ENCODE measurements around the gene LIG4.

Gene LIG4

GRCh38 chr13:108214441-108215271 is 680 bp downstream of the LIG4 start:
- TF ChIP-seq EZH2phosphoT487 (IDR thresholded peaks at IDR 0.05; ENCODE audit: borderline replicate concordance) = no peak
- no peak for TF ChIP-seq CTCF (conservative IDR thresholded peaks at IDR 0.05; ENCODE audit: low read length)
- Histone ChIP-seq H4K20me1 (ENCODE audit: insufficient read depth, low read length, poor library complexity, severe bottlenecking) (peaks cover 11% of the 10 kb centered on the region), H3K4me1 (ENCODE audit: insufficient read depth, low read length, poor library complexity, severe bottlenecking) (peaks cover 44% of the 10 kb centered on the region), H3F3A (ENCODE audit: low read depth) (0 out of 2 replicates have a peak, but pooled peaks cover 5% of the 10 kb centered on the region), H3K4me2 (ENCODE audit: low read depth, low read length, poor library complexity, severe bottlenecking) (peak overlapping the region; percentile 100), H3K4me3 (ENCODE audit: low read length, poor library complexity, severe bottlenecking) (peak overlapping the region; percentile 93), H3K9ac (ENCODE audit: low read depth, low read length, poor library complexity, severe bottlenecking) (peak overlapping the region; percentile 79), H2AFZ (ENCODE audit: low read length) (peak overlapping the region; percentile 82), H3K27me3 (ENCODE audit: insufficient read depth, low read length, poor library complexity, severe bottlenecking) (no peaks in the 10 kb centered on the region), H3K36me3 (ENCODE audit: insufficient read depth, low read length) (no peaks in the 10 kb centered on the region), H3K79me2 (ENCODE audit: insufficient read depth, low read length) (peaks cover 36% of the 10 kb centered on the region), H3K9me3 (ENCODE audit: insufficient read depth, low read depth, low read length) (no peaks in the 10 kb centered on the region), H3K9me2 (replicated peaks; ENCODE audit: low read depth, low read length) (no peaks in the 10 kb centered on the region)

DNA sequence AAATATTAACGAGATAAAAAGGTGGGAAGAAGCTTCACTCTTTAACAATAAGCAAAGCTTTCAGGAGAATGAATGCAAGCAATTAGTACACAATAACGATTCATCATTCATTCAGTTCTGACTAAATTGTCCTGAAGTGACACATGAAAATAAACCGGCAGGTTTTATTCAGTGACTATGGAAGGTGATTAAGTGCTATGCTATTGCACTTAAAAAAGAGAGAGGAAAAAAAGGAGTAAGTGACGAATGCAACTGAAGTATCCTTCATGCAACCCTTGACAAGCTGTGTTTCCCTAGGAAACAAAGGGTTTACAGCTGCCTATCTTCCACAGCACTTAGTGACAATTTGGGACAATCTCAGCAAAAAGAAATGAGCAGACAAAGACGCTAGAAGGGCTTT is 1.4 kb downstream of the LIG4 start:
- peaks cover 37% of the 10 kb centered on the region for H3K4me1 ChIP-seq (ENCODE audit: insufficient read depth, low read length, poor library complexity, severe bottlenecking)
- TF ChIP-seq CTCF (conservative IDR thresholded peaks at IDR 0.05; ENCODE audit: low read length) (no peak), EZH2phosphoT487 (IDR thresholded peaks at IDR 0.05; ENCODE audit: borderline replicate concordance) (no peak)
- H3F3A ChIP-seq (ENCODE audit: low read depth) = 0 out of 2 replicates have a peak, but pooled peaks cover 5% of the 10 kb centered on the region
- peak overlapping the region; percentile 93 for H3K4me3 ChIP-seq (ENCODE audit: low read length, poor library complexity, severe bottlenecking)
- no peaks in the 10 kb centered on the region for H3K9me3 ChIP-seq (ENCODE audit: insufficient read depth, low read depth, low read length)
- H3K79me2 ChIP-seq (ENCODE audit: insufficient read depth, low read length) = peaks cover 29% of the 10 kb centered on the region
- peak overlapping the region; percentile 79 for H3K9ac ChIP-seq (ENCODE audit: low read depth, low read length, poor library complexity, severe bottlenecking)
- H3K9me2 ChIP-seq (replicated peaks; ENCODE audit: low read depth, low read length) = no peaks in the 10 kb centered on the region
- H3K36me3 ChIP-seq (ENCODE audit: insufficient read depth, low read length) = no peaks in the 10 kb centered on the region
- H2AFZ ChIP-seq (ENCODE audit: low read length) = peak overlapping the region; percentile 82; the same call in 1 of the 2 replicates
- H4K20me1 ChIP-seq (ENCODE audit: insufficient read depth, low read length, poor library complexity, severe bottlenecking) = peaks cover 4% of the 10 kb centered on the region
- H3K27me3 ChIP-seq (ENCODE audit: insufficient read depth, low read length, poor library complexity, severe bottlenecking) = no peaks in the 10 kb centered on the region
- peak overlapping the region; percentile 100 for H3K4me2 ChIP-seq (ENCODE audit: low read depth, low read length, poor library complexity, severe bottlenecking)

DNA sequence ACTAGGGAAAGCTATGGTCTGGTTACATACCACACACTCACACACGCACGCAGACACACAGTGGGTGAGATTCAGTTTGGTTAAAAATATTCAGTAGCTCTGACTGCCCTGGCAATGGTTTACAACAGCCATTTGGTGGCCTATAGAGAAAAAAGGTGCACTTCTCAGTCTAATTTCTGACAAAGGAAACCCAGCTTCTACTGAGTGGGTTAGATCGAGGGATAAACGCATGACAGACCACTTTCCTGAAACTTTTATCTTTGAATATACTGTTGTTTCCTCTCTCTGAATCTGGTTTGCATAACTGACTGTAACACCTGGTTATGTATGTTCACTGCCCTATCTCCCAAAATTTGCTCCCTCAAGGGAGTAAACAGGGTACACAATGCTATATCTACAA is 2.5 kb downstream of the LIG4 start:
- Histone ChIP-seq H3K9me2 (replicated peaks; ENCODE audit: low read depth, low read length) (no peaks in the 10 kb centered on the region), H3K27me3 (ENCODE audit: insufficient read depth, low read length, poor library complexity, severe bottlenecking) (no peaks in the 10 kb centered on the region), H3F3A (ENCODE audit: low read depth) (0 out of 2 replicates have a peak, but pooled peaks cover 5% of the 10 kb centered on the region), H3K4me2 (ENCODE audit: low read depth, low read length, poor library complexity, severe bottlenecking) (peak overlapping the region; percentile 100), H3K4me1 (ENCODE audit: insufficient read depth, low read length, poor library complexity, severe bottlenecking) (peaks cover 35% of the 10 kb centered on the region), H3K4me3 (ENCODE audit: low read length, poor library complexity, severe bottlenecking) (peak overlapping the region; percentile 93), H3K9ac (ENCODE audit: low read depth, low read length, poor library complexity, severe bottlenecking) (peak overlapping the region; percentile 79), H3K79me2 (ENCODE audit: insufficient read depth, low read length) (peaks cover 24% of the 10 kb centered on the region), H3K36me3 (ENCODE audit: insufficient read depth, low read length) (no peaks in the 10 kb centered on the region), H2AFZ (ENCODE audit: low read length) (peak overlapping the region; percentile 3), H3K9me3 (ENCODE audit: insufficient read depth, low read depth, low read length) (no peaks in the 10 kb centered on the region), H4K20me1 (ENCODE audit: insufficient read depth, low read length, poor library complexity, severe bottlenecking) (no peaks in the 10 kb centered on the region)
- TF ChIP-seq CTCF (conservative IDR thresholded peaks at IDR 0.05; ENCODE audit: low read length) (no peak), EZH2phosphoT487 (IDR thresholded peaks at IDR 0.05; ENCODE audit: borderline replicate concordance) (no peak)

Data from Loucy (cell line).